NCI-H2227 (cell line): ENCODE measurements around the gene TNK2.
"Not testable (repeated sequence)": the region's sequence is repeated elsewhere in the genome, so short reads cannot be mapped to it uniquely, and the experiment has no call there.

Experiments
- DNase-seq: peaks from one replicate; lab custom pipeline; 2025; ENCODE audit not compliant: unreplicated experiment; lab: John Stamatoyannopoulos, UW

Gene TNK2

DNA sequence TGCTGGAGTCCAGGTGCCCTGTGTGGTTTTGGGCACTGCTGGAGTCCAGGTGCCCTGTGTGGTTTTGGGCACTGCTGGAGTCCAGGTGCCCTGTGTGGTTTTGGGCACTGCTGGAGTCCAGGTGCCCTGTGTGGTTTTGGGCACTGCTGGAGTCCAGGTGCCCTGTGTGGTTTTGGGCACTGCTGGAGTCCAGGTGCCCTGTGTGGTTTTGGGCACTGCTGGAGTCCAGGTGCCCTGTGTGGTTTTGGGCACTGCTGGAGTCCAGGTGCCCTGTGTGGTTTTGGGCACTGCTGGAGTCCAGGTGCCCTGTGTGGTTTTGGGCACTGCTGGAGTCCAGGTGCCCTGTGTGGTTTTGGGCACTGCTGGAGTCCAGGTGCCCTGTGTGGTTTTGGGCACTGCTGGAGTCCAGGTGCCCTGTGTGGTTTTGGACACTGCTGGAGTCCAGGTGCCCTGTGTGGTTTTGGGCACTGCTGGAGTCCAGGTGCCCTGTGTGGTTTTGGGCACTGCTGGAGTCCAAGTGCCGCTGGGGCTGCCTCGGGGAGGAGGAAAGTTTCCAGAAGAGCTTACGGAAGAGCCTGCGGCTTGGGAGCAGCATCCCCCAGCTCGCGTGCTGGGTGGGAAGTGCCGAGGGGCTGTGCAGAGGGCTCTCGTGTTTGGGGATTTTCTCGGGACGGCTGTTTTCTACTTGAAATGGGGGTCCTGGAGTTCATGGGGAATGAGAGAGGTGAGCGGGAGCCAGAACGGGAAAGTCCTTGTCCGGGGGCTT lies 83.7 kb downstream of the TNK2 start:
- not testable (repeated sequence) for DNase-seq

DNA sequence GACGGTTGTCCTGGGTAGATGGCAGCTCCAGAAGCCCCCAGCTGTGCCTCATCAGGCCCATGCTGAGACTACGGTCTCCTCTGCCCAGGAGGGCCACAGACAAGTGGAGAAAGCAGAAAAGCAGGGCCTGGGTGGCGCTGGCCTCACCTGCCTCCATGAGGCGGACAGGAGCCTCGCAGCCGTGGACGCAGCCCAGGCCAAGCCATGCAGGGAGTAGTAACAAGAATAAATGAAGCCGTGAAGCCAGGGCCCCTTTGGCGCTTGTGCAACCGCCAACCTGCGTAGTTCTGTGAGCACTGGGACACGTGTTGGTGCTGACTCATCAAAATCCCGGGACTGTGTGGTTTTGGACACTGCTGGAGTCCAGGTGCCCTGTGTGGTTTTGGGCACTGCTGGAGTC lies 84.4 kb downstream of the TNK2 start:
- DNase-seq = no peak

DNA sequence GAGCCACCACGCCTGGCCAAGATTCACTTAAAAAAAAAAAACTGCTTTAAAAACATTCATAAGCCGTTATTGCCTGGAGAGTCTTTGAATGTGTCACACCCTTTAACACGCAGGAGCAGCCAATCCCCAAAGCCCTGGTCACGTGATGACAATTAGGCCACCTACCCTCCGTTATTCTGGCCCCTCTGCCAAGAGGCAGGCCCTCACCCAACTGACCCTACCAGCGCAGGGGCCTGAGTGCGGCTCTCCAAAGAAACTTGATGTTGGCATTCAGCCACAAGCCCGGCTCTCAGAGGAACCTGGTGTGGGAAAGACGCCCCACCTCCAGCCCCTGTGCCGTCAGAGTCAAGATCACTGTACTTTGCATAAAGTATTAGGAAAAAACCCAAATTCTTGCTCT lies 85.1 kb downstream of the TNK2 start:
- no peak for DNase-seq

DNA sequence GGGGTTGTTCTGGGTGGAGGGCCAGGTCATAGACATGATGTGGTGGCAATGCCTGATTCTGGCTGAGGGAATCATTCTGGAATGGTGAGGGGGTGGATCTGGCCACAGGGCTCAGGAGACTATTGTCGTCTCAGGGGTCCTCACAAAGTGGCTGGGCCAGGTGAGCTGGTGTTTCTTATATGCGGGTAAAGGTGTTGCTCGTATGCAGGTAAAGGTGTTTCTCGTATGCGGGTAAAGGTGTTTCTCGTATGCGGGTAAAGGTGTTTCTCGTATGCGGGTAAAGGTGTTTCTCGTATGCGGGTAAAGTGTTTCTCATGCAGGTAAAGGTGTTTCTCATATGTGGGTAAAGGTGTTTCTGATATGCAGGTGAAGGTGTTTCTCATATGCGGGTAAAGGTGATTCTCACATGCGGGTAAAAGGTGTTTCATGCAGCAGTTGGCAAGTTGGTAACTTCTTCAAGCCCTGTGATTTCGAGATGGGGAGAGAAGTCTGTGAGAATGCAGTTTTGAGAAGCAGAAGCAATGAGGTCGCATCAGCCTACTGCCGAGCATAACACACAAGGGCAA lies 86.1 kb downstream of the TNK2 start:
- DNase-seq = no peak

DNA sequence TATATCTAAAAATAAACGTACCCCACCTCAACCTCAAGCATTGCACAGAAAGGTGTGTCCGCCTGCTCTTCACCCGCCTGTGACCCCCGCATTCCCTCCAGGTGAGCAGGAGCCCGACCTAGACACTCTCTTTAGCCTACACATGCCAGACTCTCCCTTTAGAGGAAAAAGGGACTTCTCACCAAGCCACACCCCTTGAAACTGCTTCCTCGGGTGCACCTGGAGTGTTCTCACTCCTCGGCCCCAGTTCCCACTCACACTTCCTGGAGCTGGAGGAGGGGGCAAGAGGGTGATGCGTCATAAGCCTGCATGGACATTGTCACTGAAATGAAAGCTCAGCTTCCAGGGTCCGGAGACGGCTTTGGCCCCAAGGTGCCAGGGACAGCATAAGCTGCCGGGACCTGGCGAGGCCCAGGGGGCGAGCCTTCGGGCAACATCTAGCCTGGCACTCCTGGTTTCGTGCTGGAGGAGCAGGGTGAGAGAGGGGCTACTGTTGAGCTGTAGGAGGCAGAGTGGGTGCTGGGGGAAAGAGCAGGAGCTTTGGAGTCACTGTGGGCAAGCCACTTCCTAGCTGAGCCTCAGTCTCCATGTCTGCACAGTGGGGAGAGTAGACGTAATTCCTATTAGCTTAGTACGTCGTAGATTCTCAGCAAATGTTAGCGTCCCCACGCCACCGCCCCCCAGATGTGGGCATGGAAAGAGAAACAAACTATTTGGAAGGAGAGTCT lies 86.8 kb downstream of the TNK2 start:
- DNase-seq = no peak

DNA sequence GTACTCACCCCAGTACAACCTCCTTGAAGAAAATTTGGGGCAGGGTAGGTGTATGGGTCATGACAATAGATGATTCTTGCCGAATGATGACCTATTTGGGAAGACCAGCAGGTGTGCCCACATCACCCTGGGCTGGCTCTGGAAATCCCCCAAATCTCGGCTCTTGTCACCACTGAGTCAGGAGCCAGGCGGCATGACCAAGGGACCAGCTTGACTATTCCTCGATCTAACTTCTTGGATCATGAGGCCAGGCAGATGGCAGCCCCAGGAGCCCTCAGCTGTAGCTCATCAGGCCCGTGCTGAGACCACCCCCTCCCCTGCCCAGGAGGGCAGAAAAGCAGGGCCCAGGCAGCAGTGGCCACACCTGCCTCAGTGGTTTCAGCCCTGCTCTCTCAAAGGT lies 87.5 kb downstream of the TNK2 start:
- DNase-seq = no peak

DNA sequence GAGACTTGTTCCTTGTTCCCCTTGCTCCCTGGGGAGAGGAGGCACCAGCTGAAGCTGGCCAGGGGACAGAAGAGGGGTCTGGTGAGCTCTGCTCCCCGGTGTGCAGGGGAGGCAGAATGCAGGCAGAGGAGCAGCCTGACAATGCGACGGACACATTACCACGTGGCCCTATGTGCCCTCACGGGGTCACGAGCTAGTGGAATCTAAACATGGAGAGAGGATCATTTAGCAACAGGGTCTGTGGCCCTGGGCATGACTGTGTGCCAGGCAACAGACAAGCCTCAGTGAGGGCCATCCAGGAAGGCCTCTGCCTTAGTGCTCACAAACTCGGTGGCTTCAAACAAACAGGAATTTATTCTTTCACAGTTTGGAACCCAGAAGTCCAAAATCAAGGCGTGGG lies 88.2 kb downstream of the TNK2 start:
- DNase-seq = no peak

DNA sequence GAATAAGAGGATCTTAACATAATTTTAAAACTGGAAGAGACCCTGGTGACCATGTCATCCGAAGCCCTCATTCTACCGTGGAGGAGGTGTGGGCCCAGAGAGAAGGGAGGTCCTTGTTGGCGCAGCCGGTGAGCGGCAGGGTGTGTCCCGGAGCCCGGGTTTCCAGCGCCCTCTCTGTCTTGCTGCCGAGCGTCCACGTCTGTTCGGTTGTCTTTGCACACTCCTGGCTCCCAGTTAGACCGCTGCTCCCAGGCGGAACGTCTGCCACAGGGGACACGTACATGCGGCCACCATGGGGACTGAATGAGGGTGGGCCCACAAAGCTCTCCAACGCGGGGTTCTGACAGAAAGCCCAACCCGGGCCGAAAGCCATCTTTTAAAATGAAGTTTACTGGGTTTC lies 90.0 kb downstream of the TNK2 start:
- no peak for DNase-seq

DNA sequence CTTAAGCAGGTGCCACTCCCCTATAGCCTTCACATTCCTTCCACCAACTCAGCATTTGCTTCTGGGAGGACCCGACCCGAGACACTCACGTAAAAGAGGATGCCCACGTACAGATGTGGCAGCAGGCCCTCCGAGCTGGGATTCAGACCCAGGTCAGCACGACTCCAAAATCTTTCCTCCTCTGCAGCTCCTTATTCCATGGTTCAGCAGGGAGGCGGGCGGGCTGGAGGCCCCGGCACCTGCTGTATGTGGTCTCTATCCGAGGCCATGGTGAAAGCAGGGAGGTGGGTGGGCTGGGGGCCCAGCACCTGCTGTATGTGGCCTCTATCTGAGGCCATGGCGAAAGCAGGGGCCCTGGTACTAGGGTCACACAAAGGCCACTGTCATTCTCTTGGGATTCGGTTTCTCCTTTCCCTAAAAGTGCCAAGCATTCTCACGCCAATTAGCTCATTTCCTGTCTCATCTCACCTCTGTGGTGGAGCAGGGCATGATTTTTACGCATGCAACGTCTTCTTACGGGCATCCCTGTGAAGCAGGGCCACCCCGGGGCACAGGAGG lies 90.7 kb downstream of the TNK2 start:
- no peak for DNase-seq

DNA sequence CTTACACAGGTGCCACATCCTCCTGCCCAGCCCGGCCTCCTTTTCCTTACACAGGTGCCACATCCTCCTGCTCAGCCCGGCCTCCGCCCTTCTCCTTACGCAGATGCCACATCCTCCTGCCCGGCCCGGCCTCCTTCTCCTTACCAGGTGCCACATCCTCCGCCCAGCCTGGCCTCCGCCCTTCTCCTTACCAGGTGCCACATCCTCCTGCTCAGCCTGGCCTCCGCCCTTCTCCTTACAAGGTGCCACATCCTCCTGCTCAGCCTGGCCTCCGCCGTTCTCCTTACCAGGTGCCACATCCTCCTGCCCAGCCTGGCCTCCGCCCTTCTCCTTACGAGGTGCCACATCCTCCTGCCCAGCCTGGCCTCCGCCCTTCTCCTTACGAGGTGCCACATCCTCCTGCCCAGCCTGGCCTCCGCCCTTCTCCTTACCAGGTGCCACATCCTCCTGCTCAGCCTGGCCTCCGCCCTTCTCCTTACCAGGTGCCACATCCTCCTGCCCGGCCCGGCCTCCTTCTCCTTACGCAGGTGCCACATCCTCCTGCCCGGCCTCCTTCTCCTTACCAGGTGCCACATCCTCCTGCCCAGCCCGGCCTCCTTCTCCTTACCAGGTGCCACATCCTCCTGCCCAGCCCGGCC lies 92.0 kb downstream of the TNK2 start:
- not testable (repeated sequence) for DNase-seq

DNA sequence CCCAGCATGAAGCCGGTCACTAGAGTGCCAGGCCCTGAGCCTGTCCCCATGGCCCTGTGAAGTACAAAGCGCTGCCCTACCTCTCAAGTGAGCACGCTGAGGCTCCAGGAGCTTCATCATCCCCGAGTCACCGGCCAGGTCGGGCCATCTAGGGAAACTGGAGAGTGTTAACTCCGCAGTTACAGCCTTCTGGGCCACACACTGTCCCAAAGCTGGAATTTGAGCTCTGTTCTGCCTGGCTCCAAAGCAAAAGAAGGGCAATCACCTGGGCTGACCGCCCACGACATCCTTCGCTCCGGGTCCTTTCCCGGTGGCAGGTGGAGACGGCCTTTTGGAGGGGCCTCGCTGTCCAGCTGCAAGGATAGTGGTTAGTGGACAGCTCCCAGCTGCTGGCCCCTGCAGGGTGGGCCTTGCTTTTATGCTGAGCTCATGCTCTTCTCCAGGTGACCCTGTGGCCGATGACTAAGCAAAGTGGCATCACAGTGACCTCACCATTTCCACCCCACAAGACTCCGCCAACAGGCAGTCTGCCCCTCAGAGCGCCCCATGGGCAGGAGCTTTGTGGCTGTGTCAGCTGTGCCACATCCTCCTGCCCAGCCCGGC lies 93.1 kb downstream of the TNK2 start:
- DNase-seq = no peak

DNA sequence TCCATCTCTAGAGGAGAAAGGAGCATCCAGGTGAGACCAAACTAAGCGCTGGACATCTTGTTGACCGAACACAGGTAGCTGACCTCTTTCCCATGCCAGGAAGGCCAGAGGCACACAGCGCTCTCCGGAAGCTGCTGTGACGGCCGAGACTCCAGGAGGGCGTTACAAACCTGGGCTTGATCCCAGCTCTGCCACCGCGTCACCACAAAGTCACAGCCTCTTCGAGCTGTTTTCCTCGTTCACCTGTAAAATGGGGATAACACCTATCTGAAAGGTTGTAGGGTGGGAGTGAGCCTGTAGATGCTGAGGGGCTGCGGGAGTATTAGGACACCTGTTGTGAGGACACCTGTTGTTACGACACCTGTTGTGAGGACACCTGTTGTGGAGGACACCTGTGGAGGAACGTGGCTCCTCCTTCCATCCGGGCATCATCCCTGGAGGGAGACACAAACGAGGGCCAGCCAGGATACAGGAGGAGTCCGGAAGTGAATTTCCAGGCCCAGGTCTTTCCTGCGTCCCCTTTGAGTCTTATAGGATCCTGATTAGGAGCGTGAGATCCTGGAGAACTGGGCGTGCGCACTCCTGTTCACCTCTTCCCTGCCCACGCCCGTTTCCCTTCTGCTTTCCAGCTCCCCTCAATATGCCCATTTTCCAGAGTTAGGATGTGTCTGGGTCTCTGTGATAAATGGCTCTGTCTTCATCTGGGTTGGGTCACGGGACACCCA lies 94.3 kb downstream of the TNK2 start:
- no peak for DNase-seq
